ENCODE measurements around the gene VENTX. TPM values are rescaled to one million over a fixed set of nuclear protein-coding genes. Genes with fewer than 3 reads are reported as not detected.
"Not testable (repeated sequence)": the region's sequence is repeated elsewhere in the genome, so short reads cannot be mapped to it uniquely, and the experiment has no call there.

Gene VENTX
- polyA plus RNA-seq, 1 experiment: not detected

DNA sequence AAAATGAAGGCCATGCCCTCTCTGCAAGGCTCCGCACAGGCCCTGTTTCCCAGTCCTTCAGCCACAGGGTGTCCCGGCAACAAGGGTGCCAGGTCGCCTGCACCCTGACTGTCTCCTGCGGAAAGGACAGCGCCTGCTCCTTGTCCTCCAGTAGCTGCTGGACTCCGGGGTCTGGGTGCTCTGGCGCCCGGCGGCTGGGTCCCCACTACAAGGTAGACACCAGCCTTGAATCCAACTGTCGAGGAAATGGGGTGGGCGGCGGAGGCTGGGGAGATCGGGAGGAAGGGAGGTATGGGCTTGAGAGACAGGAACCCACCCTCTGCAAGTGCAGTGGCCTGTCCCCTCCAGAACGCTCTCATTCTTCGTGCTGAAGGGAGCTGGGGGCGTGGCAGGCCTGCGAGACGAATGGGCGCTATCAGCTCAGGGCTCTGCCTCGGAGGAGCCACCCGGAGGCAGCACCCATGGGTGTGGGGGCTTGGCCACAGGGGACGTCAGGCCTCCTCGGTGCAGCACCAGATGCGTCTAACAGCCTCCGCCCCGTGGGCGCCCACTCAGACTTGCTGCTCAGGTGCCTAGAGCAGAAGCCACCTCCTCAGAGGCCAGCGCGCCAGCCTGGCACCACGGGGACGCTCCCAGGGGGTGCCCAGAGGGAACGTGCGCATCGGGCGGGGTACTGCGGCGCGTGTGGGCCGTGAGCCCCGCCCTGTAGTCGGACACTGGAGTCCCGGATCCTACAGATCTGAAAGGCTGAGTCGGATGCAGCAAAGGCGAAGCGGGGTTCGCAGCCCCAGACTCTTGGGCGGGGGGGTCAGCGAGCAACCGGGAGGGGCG lies 23.5 kb downstream of the VENTX start:
- ChIA-PET CTCF (interaction anchor here (1.1 kb wide), 1 partner anchor 46 kb away, joined by 3 read pairs; no protein-coding TSS in a partner anchor), POLR2A (no interaction called here)
- H3K4me3 ChIP-seq (ENCODE audit: low read depth, low read length): peak overlapping the region; percentile 53
- H3K27me3 ChIP-seq (ENCODE audit: control insufficient read depth, insufficient read depth, low read length): no peaks in the 10 kb centered on the region; the same call in 1 of the 2 replicates
- TF ChIP-seq, protein P1, sequence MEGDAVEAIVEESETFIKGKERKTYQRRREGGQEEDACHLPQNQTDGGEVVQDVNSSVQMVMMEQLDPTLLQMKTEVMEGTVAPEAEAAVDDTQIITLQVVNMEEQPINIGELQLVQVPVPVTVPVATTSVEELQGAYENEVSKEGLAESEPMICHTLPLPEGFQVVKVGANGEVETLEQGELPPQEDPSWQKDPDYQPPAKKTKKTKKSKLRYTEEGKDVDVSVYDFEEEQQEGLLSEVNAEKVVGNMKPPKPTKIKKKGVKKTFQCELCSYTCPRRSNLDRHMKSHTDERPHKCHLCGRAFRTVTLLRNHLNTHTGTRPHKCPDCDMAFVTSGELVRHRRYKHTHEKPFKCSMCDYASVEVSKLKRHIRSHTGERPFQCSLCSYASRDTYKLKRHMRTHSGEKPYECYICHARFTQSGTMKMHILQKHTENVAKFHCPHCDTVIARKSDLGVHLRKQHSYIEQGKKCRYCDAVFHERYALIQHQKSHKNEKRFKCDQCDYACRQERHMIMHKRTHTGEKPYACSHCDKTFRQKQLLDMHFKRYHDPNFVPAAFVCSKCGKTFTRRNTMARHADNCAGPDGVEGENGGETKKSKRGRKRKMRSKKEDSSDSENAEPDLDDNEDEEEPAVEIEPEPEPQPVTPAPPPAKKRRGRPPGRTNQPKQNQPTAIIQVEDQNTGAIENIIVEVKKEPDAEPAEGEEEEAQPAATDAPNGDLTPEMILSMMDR (IDR thresholded peaks at IDR 0.05; ENCODE audit: insufficient read depth, low read depth, low read length): no peak
- H3K36me3 ChIP-seq (ENCODE audit: control insufficient read depth, insufficient read depth, low read length): no peaks in the 10 kb centered on the region
- DNase-seq (ENCODE audit: low read depth): no peak

- H3K36me3 ChIP-seq (ENCODE audit: control insufficient read depth, insufficient read depth, low read length): no peaks in the 10 kb centered on the region
- TF ChIP-seq, protein P1 (IDR thresholded peaks at IDR 0.05; ENCODE audit: insufficient read depth, low read depth, low read length): no peak
- CTCF ChIA-PET: interaction anchor here (1.1 kb wide), 1 partner anchor 46 kb away, joined by 3 read pairs; no protein-coding TSS in a partner anchor
- peak overlapping the region; percentile 53 for H3K4me3 ChIP-seq (ENCODE audit: low read depth, low read length)
- DNase-seq (ENCODE audit: low read depth): no peak
- no peaks in the 10 kb centered on the region for H3K27me3 ChIP-seq (ENCODE audit: control insufficient read depth, insufficient read depth, low read length)
- POLR2A ChIA-PET: no interaction called here
Observed at GRCh38 chr10:133261726-133262325, 24.2 kb downstream of the VENTX start.

DNA sequence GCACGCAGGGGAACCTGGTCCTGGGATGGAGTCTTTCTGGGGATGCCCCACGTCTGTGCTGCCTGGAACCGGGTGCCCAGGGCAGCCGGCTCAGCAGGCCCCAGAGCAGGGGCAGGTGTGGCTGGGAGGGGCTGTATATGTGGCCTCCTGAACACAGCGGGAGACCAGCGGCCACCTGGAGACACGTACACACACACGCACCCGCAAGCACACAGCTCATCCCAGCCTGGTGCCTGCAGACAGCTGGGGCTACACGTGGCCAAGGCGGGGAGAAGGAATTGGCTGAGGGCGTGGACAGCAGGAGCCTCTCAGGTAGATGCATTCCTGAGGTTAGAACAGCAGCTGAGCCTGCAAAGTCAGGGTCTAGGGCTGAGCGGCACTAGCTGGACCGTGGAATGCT lies 25.0 kb downstream of the VENTX start:
- Histone ChIP-seq H3K36me3 (ENCODE audit: control insufficient read depth, insufficient read depth, low read length) (no peaks in the 10 kb centered on the region), H3K27me3 (ENCODE audit: control insufficient read depth, insufficient read depth, low read length) (no peaks in the 10 kb centered on the region), H3K4me3 (ENCODE audit: low read depth, low read length) (no peak overlapping the region)
- CTCF ChIA-PET: no interaction called here
- DNase-seq (ENCODE audit: low read depth): no peak
- TF ChIP-seq, protein P1 (IDR thresholded peaks at IDR 0.05; ENCODE audit: insufficient read depth, low read depth, low read length): no peak
- POLR2A ChIA-PET: no interaction called here

GRCh38 chr10:133263674-133264073 lies 26.0 kb downstream of the VENTX start:
- Histone ChIP-seq H3K36me3 (ENCODE audit: control insufficient read depth, insufficient read depth, low read length) (no peaks in the 10 kb centered on the region), H3K27me3 (ENCODE audit: control insufficient read depth, insufficient read depth, low read length) (no peaks in the 10 kb centered on the region), H3K4me3 (ENCODE audit: low read depth, low read length) (no peak overlapping the region)
- TF ChIP-seq, protein P1 (IDR thresholded peaks at IDR 0.05; ENCODE audit: insufficient read depth, low read depth, low read length): no peak
- no peak for DNase-seq (ENCODE audit: low read depth)
- ChIA-PET CTCF (no interaction called here), POLR2A (no interaction called here)

- Histone ChIP-seq H3K27me3 (ENCODE audit: control insufficient read depth, insufficient read depth, low read length) (no peaks in the 10 kb centered on the region), H3K36me3 (ENCODE audit: control insufficient read depth, insufficient read depth, low read length) (no peaks in the 10 kb centered on the region), H3K4me3 (ENCODE audit: low read depth, low read length) (no peak overlapping the region)
- CTCF ChIA-PET: no interaction called here
- no peak for DNase-seq (ENCODE audit: low read depth)
- TF ChIP-seq, protein P1 (IDR thresholded peaks at IDR 0.05; ENCODE audit: insufficient read depth, low read depth, low read length): no peak
- POLR2A ChIA-PET: no interaction called here
Observed at GRCh38 chr10:133264461-133264860, 26.8 kb downstream of the VENTX start.

GRCh38 chr10:133265052-133265451 lies 27.4 kb downstream of the VENTX start:
- H3K27me3 ChIP-seq (ENCODE audit: control insufficient read depth, insufficient read depth, low read length); POLR2A ChIA-PET; DNase-seq (ENCODE audit: low read depth); CTCF ChIA-PET; H3K4me3 ChIP-seq (ENCODE audit: low read depth, low read length); H3K36me3 ChIP-seq (ENCODE audit: control insufficient read depth, insufficient read depth, low read length): not testable (repeated sequence)
